Dermis lymphatic vessel endothelial cell (primary cell): ENCODE results near the gene ENPP3. TPM values are rescaled to one million over a fixed set of nuclear protein-coding genes. Genes with fewer than 3 reads are reported as not detected.

Experiments
- total RNA-seq: library from RNA; depleted of rRNA; stranded (reverse); fragments of >200 nt; gene quantifications from 2 replicates; pipeline ENCODE4 v1.2.1, GENCODE V29; 2014

Gene ENPP3
- 0.34 and 0.76 TPM in 2 replicates for total RNA-seq

DNA sequence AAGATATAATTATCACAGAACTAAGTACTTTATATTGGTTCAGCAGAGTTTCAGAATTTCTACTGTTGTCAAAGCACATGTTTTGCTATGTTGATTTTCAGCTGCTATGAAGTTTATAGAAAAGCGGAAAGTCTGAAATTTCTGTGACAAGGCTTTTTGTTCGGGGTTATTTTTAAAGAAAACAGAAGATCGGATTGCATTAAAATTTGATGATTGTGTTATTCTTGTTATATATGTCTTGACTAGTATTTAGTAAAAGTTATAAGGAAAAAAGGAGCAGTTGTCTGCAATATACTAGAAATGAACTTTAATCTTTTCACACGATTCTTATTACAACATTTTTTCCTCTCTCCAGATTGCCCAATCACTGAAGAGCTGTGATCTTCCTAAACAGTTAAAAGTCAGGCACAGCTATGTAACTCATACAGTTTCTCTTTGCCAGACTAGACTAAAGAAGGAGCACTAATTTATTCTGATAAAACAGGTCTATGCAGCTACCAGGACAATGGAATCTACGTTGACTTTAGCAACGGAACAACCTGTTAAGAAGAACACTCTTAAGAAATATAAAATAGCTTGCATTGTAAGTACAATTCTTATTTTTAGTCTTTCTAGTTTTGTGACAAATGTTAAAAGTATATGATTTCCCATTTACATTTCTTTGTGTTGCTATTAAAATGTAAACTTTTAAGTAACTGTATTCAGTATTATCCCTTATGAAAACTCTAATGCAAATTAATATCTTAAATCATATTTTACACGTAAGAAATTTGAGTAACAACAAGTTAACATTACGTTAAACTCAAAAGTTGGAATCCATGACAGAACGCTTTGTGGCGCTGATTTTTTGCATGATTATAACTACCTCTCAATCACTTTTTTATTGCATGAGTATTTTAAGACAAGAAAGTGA, at the start of gene ENPP3:
Gene ENPP3 (plus strand): TSS at position 423 of the 913 bp plus-strand sequence. CDS start 83 bp downstream, at position 506.

GRCh38 chr6:131627724-131628682, 9.1 kb upstream of the ENPP3 start, which contains the start of gene MED23:
Gene MED23 (minus strand): TSS chr6:131628242. CDS start chr6:131628049, 193 bp downstream.

GRCh38 chr6:131710917-131711316, 73.8 kb downstream of the ENPP3 start, which contains the start of gene CTAGE9:
Gene CTAGE9 (minus strand): TSS chr6:131711017. CDS start chr6:131711017, 0 bp downstream.

Other genes with a start within 250 kb of the ENPP3 start
- 0.43 TPM in 1 of 2 replicates, not detected in the other for gene ARG1, start 64.1 kb upstream of the ENPP3 start, total RNA-seq
- gene MED23, start 9.1 kb upstream of the ENPP3 start, total RNA-seq: 37.4 and 45.6 TPM in 2 replicates
- gene OR2A4, start 64.1 kb downstream of the ENPP3 start, total RNA-seq: not detected in 2 replicates
- not detected in 2 replicates for gene CTAGE9, start 73.7 kb downstream of the ENPP3 start, total RNA-seq
- gene ENPP1, start 170.7 kb downstream of the ENPP3 start, total RNA-seq: 0.43 and 0.54 TPM in 2 replicates